HCT116 (cell line): ENCODE results near the gene MYO7A.

ENCODE experiments used
- ELF1 ChIP-seq: IDR thresholded peaks from 2 replicates; pipeline ENCODE4 v1.6.1; 2012; ENCODE audit warnings: low read depth, borderline replicate concordance
- TF ChIP-seq, protein P1 (sequence below), 3 experiments: fragments of 200-600 bp in 1 of 3; sonication (generic) in 1 of 3; IDR thresholded peaks in 2 of 3; conservative IDR thresholded peaks in 1 of 3; 2 replicates each; pipeline ENCODE4 v1.5.1; 2012 to 2017; ENCODE audit warnings: low read depth in 2 of 3, low read length in 2 of 3, antibody characterized with exemption in 1 of 3, borderline replicate concordance in 1 of 3, control low read depth in 1 of 3, mild to moderate bottlenecking in 1 of 3, mixed read lengths in 1 of 3, mixed run types in 1 of 3, moderate library complexity in 1 of 3; ENCODE audit not compliant: insufficient read depth in 1 of 3

DNA sequence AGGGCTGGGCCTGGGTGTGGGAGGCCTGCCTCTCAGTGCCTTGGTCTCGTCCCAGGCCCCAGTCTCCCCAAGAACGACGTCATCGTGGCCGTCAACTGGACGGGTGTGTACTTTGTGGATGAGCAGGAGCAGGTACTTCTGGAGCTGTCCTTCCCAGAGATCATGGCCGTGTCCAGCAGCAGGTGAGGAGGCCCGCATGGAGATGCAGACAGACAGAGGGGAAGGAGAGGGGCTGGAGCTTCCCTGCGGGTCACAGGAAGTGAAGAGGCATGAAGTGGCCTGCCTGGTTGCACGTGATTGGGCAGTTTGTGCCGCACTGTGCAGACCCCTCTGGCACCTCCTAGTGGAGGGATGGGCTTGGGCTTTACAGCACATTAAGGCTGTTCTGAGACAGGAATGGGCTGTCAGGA, 70.4 kb downstream of the MYO7A start:
- TF ChIP-seq, protein P1, sequence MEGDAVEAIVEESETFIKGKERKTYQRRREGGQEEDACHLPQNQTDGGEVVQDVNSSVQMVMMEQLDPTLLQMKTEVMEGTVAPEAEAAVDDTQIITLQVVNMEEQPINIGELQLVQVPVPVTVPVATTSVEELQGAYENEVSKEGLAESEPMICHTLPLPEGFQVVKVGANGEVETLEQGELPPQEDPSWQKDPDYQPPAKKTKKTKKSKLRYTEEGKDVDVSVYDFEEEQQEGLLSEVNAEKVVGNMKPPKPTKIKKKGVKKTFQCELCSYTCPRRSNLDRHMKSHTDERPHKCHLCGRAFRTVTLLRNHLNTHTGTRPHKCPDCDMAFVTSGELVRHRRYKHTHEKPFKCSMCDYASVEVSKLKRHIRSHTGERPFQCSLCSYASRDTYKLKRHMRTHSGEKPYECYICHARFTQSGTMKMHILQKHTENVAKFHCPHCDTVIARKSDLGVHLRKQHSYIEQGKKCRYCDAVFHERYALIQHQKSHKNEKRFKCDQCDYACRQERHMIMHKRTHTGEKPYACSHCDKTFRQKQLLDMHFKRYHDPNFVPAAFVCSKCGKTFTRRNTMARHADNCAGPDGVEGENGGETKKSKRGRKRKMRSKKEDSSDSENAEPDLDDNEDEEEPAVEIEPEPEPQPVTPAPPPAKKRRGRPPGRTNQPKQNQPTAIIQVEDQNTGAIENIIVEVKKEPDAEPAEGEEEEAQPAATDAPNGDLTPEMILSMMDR (IDR thresholded peaks at IDR 0.05 in 2 of 3, conservative IDR thresholded peaks at IDR 0.05 in 1 of 3; ENCODE audit: borderline replicate concordance in 1 of 3, insufficient read depth in 1 of 3, low read depth in 2 of 3, low read length in 2 of 3) = peak; percentile 41 to 81 (median 67); a peak in 5 of 6 replicates
- TF ChIP-seq ELF1 = no peak
